Activated CD4-positive, alpha-beta T cell treated with anti-CD3 and anti-CD28 coated beads for 4 hours (primary cell): ENCODE measurements around the gene SOD3.

Source experiments
- DNase-seq, 2 donors: peaks; one replicate each; pipeline ENCODE4 v3.0.0-alpha.2; 2020

SOD3 gene

GRCh38 chr4:24794916-24795665 is at the start of gene SOD3:
Gene SOD3, plus strand, starts transcription at chr4:24795573. Its CDS starts 3,949 bp downstream, at chr4:24799522.
- DNase-seq = no peak

- no peak for DNase-seq
These were observed 48.0 kb upstream of the SOD3 start for GRCh38 chr4:24747234-24747975.

GRCh38 chr4:24748023-24748422 is 47.4 kb upstream of the SOD3 start:
- DNase-seq = no peak

GRCh38 chr4:24748758-24749350 is 46.5 kb upstream of the SOD3 start:
- no peak for DNase-seq

GRCh38 chr4:24750106-24750505 is 45.3 kb upstream of the SOD3 start:
- no peak for DNase-seq

GRCh38 chr4:24751926-24752539 is 43.3 kb upstream of the SOD3 start:
- no peak for DNase-seq

GRCh38 chr4:24753519-24753918 is 41.9 kb upstream of the SOD3 start:
- DNase-seq = no peak

GRCh38 chr4:24754571-24754970 is 40.8 kb upstream of the SOD3 start:
- no peak for DNase-seq

- DNase-seq = no peak
These were observed 31.6 kb upstream of the SOD3 start for GRCh38 chr4:24763631-24764297.

- DNase-seq = no peak
These were observed 31.0 kb upstream of the SOD3 start for GRCh38 chr4:24764345-24764744.

GRCh38 chr4:24765376-24765988 is 29.9 kb upstream of the SOD3 start:
- DNase-seq = no peak

GRCh38 chr4:24768006-24768405 is 27.4 kb upstream of the SOD3 start:
- no peak for DNase-seq

GRCh38 chr4:24768604-24769003 is 26.8 kb upstream of the SOD3 start:
- no peak for DNase-seq

- DNase-seq = no peak
These were observed 25.8 kb upstream of the SOD3 start for GRCh38 chr4:24769571-24769970.

- no peak for DNase-seq
These were observed 25.3 kb upstream of the SOD3 start for GRCh38 chr4:24770032-24770584.

- no peak for DNase-seq
These were observed 24.7 kb upstream of the SOD3 start for GRCh38 chr4:24770667-24771066.

- DNase-seq = no peak
These were observed 24.1 kb upstream of the SOD3 start for GRCh38 chr4:24771241-24771640.

GRCh38 chr4:24772061-24772705 is 23.2 kb upstream of the SOD3 start:
- DNase-seq = no peak

GRCh38 chr4:24772952-24773351 is 22.4 kb upstream of the SOD3 start:
- no peak for DNase-seq

GRCh38 chr4:24774452-24774851 is 20.9 kb upstream of the SOD3 start:
- no peak for DNase-seq

- no peak for DNase-seq
These were observed 20.3 kb upstream of the SOD3 start for GRCh38 chr4:24775032-24775605.
